Stimulated activated CD4-positive, alpha-beta T cell treated with anti-CD3 and anti-CD28 coated beads, Interleukin-4, amount 100 ng/mL, for 1 hour (primary cell): ENCODE measurements around the gene KCNN1.
A peak's percentile ranks its signal among the peaks of the same experiment; 100 is the strongest.
"Not testable (repeated sequence)": the region's sequence is repeated elsewhere in the genome, so short reads cannot be mapped to it uniquely, and the experiment has no call there.

Experiments used
- DNase-seq: peaks from one replicate; pipeline ENCODE4 v3.0.0-alpha.2; 2020

The KCNN1 gene

GRCh38 chr19:18001777-18002345 is 35.0 kb downstream of the KCNN1 start:
- no peak for DNase-seq

GRCh38 chr19:18002347-18002850 is 35.5 kb downstream of the KCNN1 start:
- no peak for DNase-seq

- not testable (repeated sequence) for DNase-seq
Observed at GRCh38 chr19:18005750-18006149, 38.8 kb downstream of the KCNN1 start.

GRCh38 chr19:18007044-18007916 is 40.4 kb downstream of the KCNN1 start:
- DNase-seq = peak; percentile 81

- peak; percentile 89 for DNase-seq
Observed at GRCh38 chr19:18007917-18008673, 41.2 kb downstream of the KCNN1 start, which contains the start of gene ARRDC2. Gene ARRDC2, plus strand, starts transcription at chr19:18008170. Its CDS starts 141 bp downstream, at chr19:18008311.

GRCh38 chr19:18008814-18009213 is 41.9 kb downstream of the KCNN1 start:
- DNase-seq = no peak

GRCh38 chr19:18009412-18010066 is 42.6 kb downstream of the KCNN1 start:
- DNase-seq = no peak

- no peak for DNase-seq
Observed at GRCh38 chr19:18010149-18010548, 43.2 kb downstream of the KCNN1 start.

- no peak for DNase-seq
Observed at GRCh38 chr19:18013210-18014111, 46.6 kb downstream of the KCNN1 start.

- DNase-seq = no peak
Observed at GRCh38 chr19:18014197-18014596, 47.3 kb downstream of the KCNN1 start.

GRCh38 chr19:18016209-18016910 is 49.5 kb downstream of the KCNN1 start:
- no peak for DNase-seq

- DNase-seq = no peak
Observed at GRCh38 chr19:18017275-18018083, 50.6 kb downstream of the KCNN1 start.

- no peak for DNase-seq
Observed at GRCh38 chr19:18020212-18021085, 53.5 kb downstream of the KCNN1 start.

- DNase-seq = peak; percentile 64
Observed at GRCh38 chr19:18021121-18021755, 54.3 kb downstream of the KCNN1 start.

- peak; percentile 56 for DNase-seq
Observed at GRCh38 chr19:18023622-18024251, 56.8 kb downstream of the KCNN1 start.

GRCh38 chr19:18027151-18027550 is 60.2 kb downstream of the KCNN1 start:
- DNase-seq = no peak

- DNase-seq = no peak
Observed at GRCh38 chr19:18029617-18030338, 62.9 kb downstream of the KCNN1 start.
